GM21786 (cell line): ENCODE data around the gene LRRC75A.
A peak's percentile ranks its signal among the peaks of the same experiment; 100 is the strongest.

Experiments
- ATAC-seq: cut with Tn5 transposase; IDR thresholded peaks from one replicate; pipeline ENCODE4 v1.9.1; 2021; ENCODE audit not compliant: unreplicated experiment

LRRC75A gene

GRCh38 chr17:16435925-16436886 is 55.8 kb downstream of the LRRC75A start:
- no peak for ATAC-seq

GRCh38 chr17:16434662-16435061 is 57.3 kb downstream of the LRRC75A start:
- ATAC-seq, result no peak

- no peak for ATAC-seq
Observed at GRCh38 chr17:16433514-16433913, 58.5 kb downstream of the LRRC75A start.

- ATAC-seq, result no peak
Observed at GRCh38 chr17:16432017-16432416, 60.0 kb downstream of the LRRC75A start.

- ATAC-seq, result no peak
Observed at GRCh38 chr17:16430650-16431049, 61.3 kb downstream of the LRRC75A start.

GRCh38 chr17:16429083-16429482 is 62.9 kb downstream of the LRRC75A start:
- no peak for ATAC-seq

- ATAC-seq, result no peak
Observed at GRCh38 chr17:16428098-16428882, 63.7 kb downstream of the LRRC75A start.

GRCh38 chr17:16427020-16427419 is 65.0 kb downstream of the LRRC75A start:
- ATAC-seq, result no peak

GRCh38 chr17:16425698-16426659 is 66.0 kb downstream of the LRRC75A start:
- no peak for ATAC-seq

GRCh38 chr17:16425202-16425601 is 66.8 kb downstream of the LRRC75A start:
- ATAC-seq, result no peak

GRCh38 chr17:16423226-16423872 is 68.6 kb downstream of the LRRC75A start:
- ATAC-seq, result no peak

GRCh38 chr17:16422416-16422815 is 69.6 kb downstream of the LRRC75A start:
- ATAC-seq, result no peak

- ATAC-seq, result peak; percentile 1
Observed at GRCh38 chr17:16419929-16420271, 72.1 kb downstream of the LRRC75A start.

- peak; percentile 45 for ATAC-seq
Observed at GRCh38 chr17:16419074-16419928, 72.7 kb downstream of the LRRC75A start.

GRCh38 chr17:16418685-16419068 is 73.3 kb downstream of the LRRC75A start:
- ATAC-seq, result no peak

- no peak for ATAC-seq
Observed at GRCh38 chr17:16417896-16418684, 73.9 kb downstream of the LRRC75A start.

GRCh38 chr17:16417399-16417798 is 74.6 kb downstream of the LRRC75A start:
- ATAC-seq, result no peak

GRCh38 chr17:16415031-16415924 is 76.7 kb downstream of the LRRC75A start, which contains the start of gene TRPV2:
Gene TRPV2 (plus strand): TSS chr17:16415571. CDS start chr17:16417669, 2,098 bp downstream.
- ATAC-seq, result peak; percentile 36
